22Rv1 (cell line): Measurements from ENCODE around the gene KCNJ6.

Source experiments
- ZFX ChIP-seq: fragments of 450-650 bp; IDR thresholded peaks from 2 replicates; pipeline ENCODE4 v1.6.1; 2017; ENCODE audit warnings: antibody characterized with exemption, borderline replicate concordance
- TF ChIP-seq, protein P1 (sequence below): fragments of 450-650 bp; IDR thresholded peaks from 2 replicates; pipeline ENCODE4 v1.5.1; 2017; ENCODE audit warnings: mild to moderate bottlenecking

DNA sequence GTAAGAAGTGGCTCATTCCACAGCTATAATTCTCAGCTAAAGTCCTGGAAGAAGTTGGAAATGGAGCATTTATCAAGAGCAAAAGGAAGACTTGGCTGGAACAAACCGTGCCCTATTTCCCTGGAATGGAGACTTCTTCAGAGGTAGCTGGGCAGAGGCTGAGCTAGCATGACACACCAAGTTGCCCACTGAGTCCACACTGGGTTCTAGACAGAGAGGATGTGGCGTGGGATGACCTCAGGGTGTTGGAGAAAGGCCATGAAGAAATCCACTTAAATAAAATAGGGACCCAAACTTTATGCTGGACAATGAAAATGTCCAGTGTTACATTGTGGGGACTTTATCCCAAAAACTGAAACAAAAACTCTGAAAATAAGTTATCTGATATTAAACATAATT is 116.2 kb downstream of the KCNJ6 start:
- TF ChIP-seq, protein P1, sequence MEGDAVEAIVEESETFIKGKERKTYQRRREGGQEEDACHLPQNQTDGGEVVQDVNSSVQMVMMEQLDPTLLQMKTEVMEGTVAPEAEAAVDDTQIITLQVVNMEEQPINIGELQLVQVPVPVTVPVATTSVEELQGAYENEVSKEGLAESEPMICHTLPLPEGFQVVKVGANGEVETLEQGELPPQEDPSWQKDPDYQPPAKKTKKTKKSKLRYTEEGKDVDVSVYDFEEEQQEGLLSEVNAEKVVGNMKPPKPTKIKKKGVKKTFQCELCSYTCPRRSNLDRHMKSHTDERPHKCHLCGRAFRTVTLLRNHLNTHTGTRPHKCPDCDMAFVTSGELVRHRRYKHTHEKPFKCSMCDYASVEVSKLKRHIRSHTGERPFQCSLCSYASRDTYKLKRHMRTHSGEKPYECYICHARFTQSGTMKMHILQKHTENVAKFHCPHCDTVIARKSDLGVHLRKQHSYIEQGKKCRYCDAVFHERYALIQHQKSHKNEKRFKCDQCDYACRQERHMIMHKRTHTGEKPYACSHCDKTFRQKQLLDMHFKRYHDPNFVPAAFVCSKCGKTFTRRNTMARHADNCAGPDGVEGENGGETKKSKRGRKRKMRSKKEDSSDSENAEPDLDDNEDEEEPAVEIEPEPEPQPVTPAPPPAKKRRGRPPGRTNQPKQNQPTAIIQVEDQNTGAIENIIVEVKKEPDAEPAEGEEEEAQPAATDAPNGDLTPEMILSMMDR, result no peak
- TF ChIP-seq ZFX, result no peak
